Gastrocnemius medialis (tissue), 4 donors: Measurements from ENCODE around the gene FUCA2. TPM values are rescaled to one million over a fixed set of nuclear protein-coding genes. Genes with fewer than 3 reads are reported as not detected.

Source experiments
- ATAC-seq, 2 donors: fragments of 150-250 bp; one replicate each; pipeline ENCODE4 v1.9.1; 2016
- DNase-seq, 2 donors: peaks; one replicate each; pipeline ENCODE4 v3.0.0-alpha.2; 2019
- H3K27ac ChIP-seq, 4 donors: fragments of 200-600 bp; sonication (generic); 1 replicate in 1 of 4; 2 replicates in 3 of 4; pipeline ENCODE4 v1.5.1; 2016 to 2018; ENCODE audit warnings: mild to moderate bottlenecking in 2 of 4, moderate library complexity in 1 of 4
- H3K27me3 ChIP-seq, 3 donors: fragments of 200-600 bp; sonication (generic) in 2 of 3; 1 replicate in 1 of 3; 2 replicates in 2 of 3; pipeline versions ENCODE4 v1.5.1 to v1.6.0; 2016 to 2019; ENCODE audit warnings: mild to moderate bottlenecking in 1 of 3, moderate library complexity in 1 of 3
- H3K36me3 ChIP-seq, 2 donors: fragments of 200-600 bp; sonication (generic) in 1 of 2; one replicate each; pipeline ENCODE4 v1.5.1; 2017 to 2018
- H3K4me1 ChIP-seq, 2 donors: fragments of 200-600 bp; sonication (generic) in 1 of 2; one replicate each; pipeline ENCODE4 v1.5.1; 2016 to 2017; ENCODE audit warnings: mild to moderate bottlenecking in 2 of 2
- H3K4me3 ChIP-seq, 4 donors: fragments of 200-600 bp; sonication (generic) in 3 of 4; 1 replicate in 1 of 4; 2 replicates in 3 of 4; pipeline ENCODE4 v1.5.1; 2016 to 2019; ENCODE audit warnings: mild to moderate bottlenecking in 2 of 4
- H3K9me3 ChIP-seq, 3 donors: fragments of 200-600 bp; sonication (generic) in 2 of 3; 1 replicate in 1 of 3; 2 replicates in 2 of 3; pipeline ENCODE4 v1.5.1; 2016 to 2019
- CTCF ChIP-seq, 5 experiments: fragments of 450-650 bp in 3 of 5; fragments of 200-600 bp in 2 of 5; sonication (generic) in 2 of 5; IDR thresholded peaks in 4 of 5; conservative IDR thresholded peaks in 1 of 5; 1 replicate in 4 of 5; 2 replicates in 1 of 5; pipeline ENCODE4 v1.5.1; 2016 to 2019; ENCODE audit warnings: antibody characterized with exemption in 5 of 5, mild to moderate bottlenecking in 3 of 5, moderate library complexity in 3 of 5
- POLR2A ChIP-seq, 2 donors: fragments of 450-650 bp; IDR thresholded peaks; one replicate each; pipeline ENCODE4 v1.6.1; 2017; ENCODE audit warnings: antibody characterized with exemption in 2 of 2, mild to moderate bottlenecking in 2 of 2, moderate library complexity in 2 of 2
- in situ Hi-C, 4 donors: fragments of 200-750 bp; cut with MboI; loops; one replicate each; pipeline versions ENCODE4 v1.15.0 to v1.8.0; 2017; ENCODE audit warnings: low sequenced_read_pairs in 4 of 4
- intact Hi-C: fragments of 100-400 bp; cut with DNase I; formaldehyde crosslinking; loops from one replicate; pipeline ENCODE4 v1.15.1; 2023; ENCODE audit warnings: low total_unique reads
- total RNA-seq, 4 donors: library from RNA; depleted of rRNA; stranded (reverse); fragments of >200 nt; gene quantifications; one replicate each; pipeline versions ENCODE4 v1.1.0 to v1.2.3, GENCODE V29; 2016

FUCA2 gene
- total RNA-seq, 4 donors from 2014 or later = 2.9 to 13.9 (median 6.3) TPM

- in situ Hi-C loops = no loop called here
- H3K36me3 ChIP-seq = peaks cover 0 to 22% of the 10 kb centered on the region in 2 donors
These were observed 4.9 kb downstream of the FUCA2 start for GRCh38 chr6:143506620-143507019.

GRCh38 chr6:143506199-143506598 is 5.3 kb downstream of the FUCA2 start:
- no peak for ATAC-seq
- in situ Hi-C loops (no loop called here), intact Hi-C loops (no loop called here)
- Histone ChIP-seq H3K4me3 (no peak overlapping the region), H3K4me1 (peaks cover 0 to 8% of the 10 kb centered on the region in 2 donors), H3K9me3 (no peaks in the 10 kb centered on the region), H3K27me3 (no peaks in the 10 kb centered on the region), H3K36me3 (peaks cover 0 to 26% of the 10 kb centered on the region in 2 donors), H3K27ac (no peak overlapping the region)
- no peak for TF ChIP-seq POLR2A (IDR thresholded peaks at IDR 0.05)
- no peak for TF ChIP-seq CTCF (IDR thresholded peaks at IDR 0.05 in 4 of 5, conservative IDR thresholded peaks at IDR 0.05 in 1 of 5)
- no peak for DNase-seq

More at GRCh38 chr6:143506620-143507019, 4.9 kb downstream of the FUCA2 start:
- no peak overlapping the region for H3K27ac ChIP-seq
- no peaks in the 10 kb centered on the region for H3K9me3 ChIP-seq
- no peak for ATAC-seq
- intact Hi-C loops = no loop called here
- TF ChIP-seq CTCF (IDR thresholded peaks at IDR 0.05 in 4 of 5, conservative IDR thresholded peaks at IDR 0.05 in 1 of 5) (no peak), POLR2A (IDR thresholded peaks at IDR 0.05) (no peak)
- H3K4me1 ChIP-seq = peaks cover 0 to 8% of the 10 kb centered on the region in 2 donors
- no peak overlapping the region for H3K4me3 ChIP-seq
- DNase-seq = no peak
- no peaks in the 10 kb centered on the region for H3K27me3 ChIP-seq

GRCh38 chr6:143505537-143505936 is 6.0 kb downstream of the FUCA2 start:
- H3K36me3 ChIP-seq = peaks cover 0 to 26% of the 10 kb centered on the region in 2 donors
- intact Hi-C loops = no loop called here
- no peak overlapping the region for H3K4me3 ChIP-seq
- ATAC-seq (no peak), DNase-seq (no peak)
- in situ Hi-C loops = no loop called here
- TF ChIP-seq CTCF (IDR thresholded peaks at IDR 0.05 in 4 of 5, conservative IDR thresholded peaks at IDR 0.05 in 1 of 5) (no peak), POLR2A (IDR thresholded peaks at IDR 0.05) (no peak)
- H3K27me3 ChIP-seq = no peaks in the 10 kb centered on the region
- no peak overlapping the region for H3K27ac ChIP-seq
- H3K9me3 ChIP-seq = no peaks in the 10 kb centered on the region
- peaks cover 0 to 4% of the 10 kb centered on the region in 2 donors for H3K4me1 ChIP-seq

- in situ Hi-C loops = no loop called here
- no peak for ATAC-seq
- Histone ChIP-seq H3K27ac (no peak overlapping the region), H3K36me3 (peaks cover 0 to 26% of the 10 kb centered on the region in 2 donors), H3K4me3 (no peak overlapping the region), H3K27me3 (no peaks in the 10 kb centered on the region), H3K9me3 (no peaks in the 10 kb centered on the region), H3K4me1 (no peaks in the 10 kb centered on the region)
- intact Hi-C loops = no loop called here
- no peak for DNase-seq
- TF ChIP-seq CTCF (IDR thresholded peaks at IDR 0.05 in 4 of 5, conservative IDR thresholded peaks at IDR 0.05 in 1 of 5) (no peak), POLR2A (IDR thresholded peaks at IDR 0.05) (no peak)
These were observed 6.4 kb downstream of the FUCA2 start for GRCh38 chr6:143505111-143505510.

- DNase-seq = no peak
- no peak for ATAC-seq
- no peak overlapping the region for H3K27ac ChIP-seq
- TF ChIP-seq POLR2A (IDR thresholded peaks at IDR 0.05) (no peak), CTCF (IDR thresholded peaks at IDR 0.05 in 4 of 5, conservative IDR thresholded peaks at IDR 0.05 in 1 of 5) (no peak)
- in situ Hi-C loops = no loop called here
- H3K4me3 ChIP-seq = no peak overlapping the region
- H3K4me1 ChIP-seq = no peaks in the 10 kb centered on the region
- H3K27me3 ChIP-seq = no peaks in the 10 kb centered on the region
- H3K9me3 ChIP-seq = no peaks in the 10 kb centered on the region
- intact Hi-C loops = no loop called here
- peaks cover 0 to 26% of the 10 kb centered on the region in 2 donors for H3K36me3 ChIP-seq
These were observed 7.2 kb downstream of the FUCA2 start for GRCh38 chr6:143504369-143504768.
